SK-N-SH treated with all-trans-retinoic acid at 6 μM for 48 hours (cell line): Measurements from ENCODE around the gene PSMB3.

ENCODE experiments used
- ATAC-seq: fragments of 200-7000 bp; cut with Tn5 transposase; 3 replicates; pipeline ENCODE4 v1.9.1; 2020; ENCODE audit warnings: mild to moderate bottlenecking, moderate library complexity
- ARNTL ChIP-seq: fragments of 450-650 bp; formaldehyde crosslinking; IDR thresholded peaks from 2 replicates; pipeline ENCODE4 v1.5.0; 2020; ENCODE audit warnings: low read depth, mild to moderate bottlenecking, moderate library complexity, borderline replicate concordance
- BACH2 ChIP-seq: fragments of 250-450 bp; sonication (Bioruptor Pico); IDR thresholded peaks from 2 replicates; pipeline ENCODE4 v1.9.0; 2021; ENCODE audit warnings: mild to moderate bottlenecking, borderline replicate concordance
- CREB5 ChIP-seq: fragments of 250-450 bp; sonication (Bioruptor Pico); IDR thresholded peaks from 2 replicates; pipeline ENCODE4 v1.5.1; 2020; ENCODE audit warnings: low read depth, mild to moderate bottlenecking, moderate library complexity
- CSDC2 ChIP-seq: fragments of 250-450 bp; sonication (Bioruptor Pico); IDR thresholded peaks from 2 replicates; pipeline ENCODE4 v1.5.0; 2020; ENCODE audit warnings: mild to moderate bottlenecking, moderate library complexity
- GLIS3 ChIP-seq: fragments of 250-450 bp; sonication (Bioruptor Pico); IDR thresholded peaks from 2 replicates; pipeline ENCODE4 v1.5.0; 2020; ENCODE audit warnings: mild to moderate bottlenecking, moderate library complexity
- ISL1 ChIP-seq: fragments of 250-450 bp; sonication (Bioruptor Pico); IDR thresholded peaks from 2 replicates; pipeline ENCODE4 v2.1.2; 2022; ENCODE audit warnings: mild to moderate bottlenecking, moderate library complexity
- OSR1 ChIP-seq: fragments of 250-450 bp; sonication (Bioruptor Pico); IDR thresholded peaks from 2 replicates; pipeline ENCODE4 v1.8.0; 2022; ENCODE audit warnings: moderate library complexity, mild to moderate bottlenecking, inconsistent platforms
- PATZ1 ChIP-seq: fragments of 250-450 bp; sonication (Bioruptor Pico); IDR thresholded peaks from 2 replicates; pipeline ENCODE4 v1.8.0; 2020; ENCODE audit warnings: mild to moderate bottlenecking, moderate library complexity, borderline replicate concordance
- POU6F1 ChIP-seq: fragments of 250-450 bp; sonication (Bioruptor Pico); IDR thresholded peaks from 2 replicates; pipeline ENCODE4 v1.8.0; 2021; ENCODE audit warnings: low read depth, mild to moderate bottlenecking, moderate library complexity, borderline replicate concordance
- PPARA ChIP-seq: fragments of 250-450 bp; sonication (Bioruptor Pico); IDR thresholded peaks from 2 replicates; pipeline ENCODE4 v1.5.0; 2020; ENCODE audit warnings: mild to moderate bottlenecking, borderline replicate concordance
- RARB ChIP-seq: fragments of 250-450 bp; sonication (Bioruptor Pico); IDR thresholded peaks from 2 replicates; pipeline ENCODE4 v1.8.0; 2021; ENCODE audit warnings: mild to moderate bottlenecking, moderate library complexity
- TCF4 ChIP-seq: fragments of 250-450 bp; sonication (Bioruptor Pico); IDR thresholded peaks from 2 replicates; pipeline ENCODE4 v1.8.0; 2021; ENCODE audit warnings: mild to moderate bottlenecking, moderate library complexity, borderline replicate concordance
- TSHZ2 ChIP-seq: fragments of 250-450 bp; sonication (Bioruptor Pico); IDR thresholded peaks from 2 replicates; pipeline ENCODE4 v1.5.0; 2020; ENCODE audit warnings: mild to moderate bottlenecking, moderate library complexity
- ZC3H10 ChIP-seq: fragments of 250-450 bp; sonication (Bioruptor Pico); IDR thresholded peaks from 2 replicates; pipeline ENCODE4 v1.5.1; 2021; ENCODE audit warnings: mild to moderate bottlenecking, moderate library complexity
- ZFP3 ChIP-seq: fragments of 250-450 bp; sonication (Bioruptor Pico); IDR thresholded peaks from 2 replicates; pipeline ENCODE4 v1.5.0; 2020; ENCODE audit warnings: mild to moderate bottlenecking, moderate library complexity
- ZFP30 ChIP-seq: fragments of 450-650 bp; formaldehyde crosslinking; IDR thresholded peaks from 2 replicates; pipeline ENCODE4 v1.5.0; 2022; ENCODE audit warnings: mild to moderate bottlenecking, moderate library complexity
- ZNF70 ChIP-seq: fragments of 450-650 bp; formaldehyde crosslinking; IDR thresholded peaks from 2 replicates; pipeline ENCODE4 v1.5.0; 2020; ENCODE audit warnings: mild to moderate bottlenecking, moderate library complexity
- ZNF8 ChIP-seq: fragments of 450-650 bp; formaldehyde crosslinking; IDR thresholded peaks from 2 replicates; pipeline ENCODE4 v1.5.0; 2020; ENCODE audit warnings: mild to moderate bottlenecking, moderate library complexity
- TF ChIP-seq, protein P1 (sequence below): fragments of 250-450 bp; sonication (Bioruptor Pico); IDR thresholded peaks from 2 replicates; pipeline ENCODE4 v1.5.1; 2021; ENCODE audit warnings: mild to moderate bottlenecking, moderate library complexity

Gene PSMB3

GRCh38 chr17:38789185-38789584 lies 36.6 kb downstream of the PSMB3 start:
- ATAC-seq: peak; percentile 79

DNA sequence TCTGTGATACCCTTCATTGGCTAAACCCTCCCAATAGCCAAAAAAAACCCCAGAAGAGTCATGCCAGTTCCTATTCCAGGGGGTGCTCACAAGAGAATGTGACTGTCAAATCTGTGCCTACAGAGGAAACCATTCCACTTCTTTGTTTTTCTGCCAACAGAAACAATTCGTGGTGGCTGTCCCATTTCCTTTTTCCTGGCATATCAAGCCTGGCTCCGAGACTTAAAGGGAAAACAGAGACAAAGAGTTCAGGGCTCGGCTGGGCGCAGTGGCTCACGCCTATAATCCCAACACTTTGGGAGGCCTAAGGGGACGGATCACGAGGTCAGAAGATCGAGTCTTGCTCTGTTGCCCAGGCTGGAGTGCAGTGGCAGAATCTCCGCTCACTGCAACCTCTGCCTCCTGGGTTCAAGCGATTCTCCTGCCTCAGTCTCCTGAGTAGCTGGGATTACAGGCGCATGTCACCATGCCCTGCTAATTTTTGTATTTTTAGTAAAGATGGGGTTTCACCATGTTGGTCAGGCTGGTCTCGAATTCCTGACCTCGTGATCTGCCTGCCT lies 37.7 kb downstream of the PSMB3 start:
- ATAC-seq: peak; percentile 47

More at GRCh38 chr17:38789185-38789584, 36.6 kb downstream of the PSMB3 start:
- TF ChIP-seq ZC3H10 (CRISPR knock-in tag) (no peak), TCF4 (CRISPR knock-in tag) (0 out of 2 replicates have a peak, but pooled peaks have one; percentile 28)

- no peak for TF ChIP-seq OSR1
- no peak for TF ChIP-seq RARB
- no peak for TF ChIP-seq PATZ1 (CRISPR knock-in tag)
- ATAC-seq: no peak
Observed at GRCh38 chr17:38791162-38791561, 38.6 kb downstream of the PSMB3 start.

DNA sequence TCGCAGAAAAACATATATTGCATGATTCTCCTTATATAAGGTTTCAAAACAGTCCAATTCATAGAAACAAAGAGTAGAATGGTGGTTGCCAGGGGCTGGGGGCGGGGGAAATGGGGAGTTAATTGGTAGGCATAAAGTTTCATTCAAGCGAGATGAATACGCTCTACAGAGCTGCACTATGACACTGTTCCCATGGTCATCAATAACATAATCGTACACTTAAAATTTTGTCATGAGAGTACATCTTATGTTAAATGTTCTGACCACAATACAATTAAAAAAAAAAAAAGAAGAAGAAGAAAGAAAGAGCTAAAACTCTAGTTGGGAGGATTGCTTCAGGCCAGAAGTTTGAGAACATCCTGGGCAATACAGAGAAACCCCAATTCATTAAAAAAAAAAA lies 41.7 kb downstream of the PSMB3 start:
- ATAC-seq: no peak
- TF ChIP-seq ARNTL (CRISPR knock-in tag) (no peak), OSR1 (no peak), GLIS3 (CRISPR knock-in tag) (no peak), ZFP30 (CRISPR knock-in tag) (no peak), ZNF70 (CRISPR knock-in tag) (no peak)
- TF ChIP-seq, all 23 proteins: peak for 0

DNA sequence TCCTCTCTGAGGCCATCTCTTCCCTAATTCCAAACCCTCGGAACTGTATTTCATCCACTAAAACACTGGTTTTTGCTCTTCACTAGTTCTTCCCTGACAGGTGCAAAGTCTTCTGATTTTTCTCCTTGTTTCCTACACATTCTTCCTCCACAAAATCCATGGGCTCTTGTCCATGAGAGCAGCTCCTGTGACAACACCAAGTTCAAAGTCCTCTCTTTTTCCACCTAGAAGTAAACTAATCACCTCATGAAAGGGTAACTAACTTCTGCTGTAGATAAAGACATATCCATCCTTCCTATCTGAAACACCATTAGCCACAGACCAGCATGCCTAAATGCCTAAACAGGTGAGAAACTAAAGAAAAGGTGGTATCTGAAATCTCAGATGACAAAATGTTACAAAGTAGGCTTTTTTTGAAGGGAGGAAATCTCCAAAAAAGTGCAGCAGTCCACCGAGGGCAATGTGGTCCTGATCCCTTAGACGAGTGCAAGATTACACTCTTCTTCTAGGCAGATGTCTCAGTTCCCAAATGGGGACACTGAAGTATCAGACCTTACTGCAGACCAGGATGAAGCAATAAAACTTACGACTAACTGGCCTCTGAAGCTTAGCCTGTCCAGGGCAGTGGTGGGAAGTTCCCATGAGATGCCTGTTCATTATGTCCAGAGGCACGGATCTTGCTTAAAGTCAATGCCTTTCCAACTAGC lies 44.1 kb downstream of the PSMB3 start:
- TF ChIP-seq, protein P1, sequence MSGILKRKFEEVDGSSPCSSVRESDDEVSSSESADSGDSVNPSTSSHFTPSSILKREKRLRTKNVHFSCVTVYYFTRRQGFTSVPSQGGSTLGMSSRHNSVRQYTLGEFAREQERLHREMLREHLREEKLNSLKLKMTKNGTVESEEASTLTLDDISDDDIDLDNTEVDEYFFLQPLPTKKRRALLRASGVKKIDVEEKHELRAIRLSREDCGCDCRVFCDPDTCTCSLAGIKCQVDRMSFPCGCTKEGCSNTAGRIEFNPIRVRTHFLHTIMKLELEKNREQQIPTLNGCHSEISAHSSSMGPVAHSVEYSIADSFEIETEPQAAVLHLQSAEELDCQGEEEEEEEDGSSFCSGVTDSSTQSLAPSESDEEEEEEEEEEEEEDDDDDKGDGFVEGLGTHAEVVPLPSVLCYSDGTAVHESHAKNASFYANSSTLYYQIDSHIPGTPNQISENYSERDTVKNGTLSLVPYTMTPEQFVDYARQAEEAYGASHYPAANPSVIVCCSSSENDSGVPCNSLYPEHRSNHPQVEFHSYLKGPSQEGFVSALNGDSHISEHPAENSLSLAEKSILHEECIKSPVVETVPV: no peak
- TF ChIP-seq RARB (no peak), TSHZ2 (no peak), ZNF70 (CRISPR knock-in tag) (no peak), ZNF8 (CRISPR knock-in tag) (no peak), ZFP30 (CRISPR knock-in tag) (no peak), OSR1 (no peak), POU6F1 (no peak), ZFP3 (no peak), ARNTL (CRISPR knock-in tag) (no peak)
- no peak for ATAC-seq

GRCh38 chr17:38797158-38797490 lies 44.6 kb downstream of the PSMB3 start:
- no peak for ATAC-seq
- TF ChIP-seq GLIS3 (CRISPR knock-in tag) (no peak), ZNF70 (CRISPR knock-in tag) (no peak), BACH2 (no peak), ISL1 (CRISPR knock-in tag) (no peak), ZC3H10 (CRISPR knock-in tag) (no peak), CSDC2 (CRISPR knock-in tag) (no peak), POU6F1 (no peak), PPARA (CRISPR knock-in tag) (no peak), ZNF8 (CRISPR knock-in tag) (no peak), TCF4 (CRISPR knock-in tag) (no peak), CREB5 (CRISPR knock-in tag) (no peak)
- TF ChIP-seq, protein P1: no peak
